IMR-90 (cell line): Measurements from ENCODE around the gene DOCK7. TPM values are rescaled to one million over a fixed set of nuclear protein-coding genes. Genes with fewer than 3 reads are reported as not detected.

Experiments
- ATAC-seq: fragments of 200-7000 bp; cut with Tn5 transposase; 2 replicates; pipeline ENCODE4 v1.9.1; 2020; ENCODE audit warnings: low read depth, mild to moderate bottlenecking, moderate library complexity
- BruUV-seq: library from RNA; stranded (reverse); fragments of 400-500 nt; replicated peaks from 2 replicates; lab custom pipeline; 2021; lab: Mats Ljungman, UMichigan
- CTCF ChIA-PET: fragments of 300-600 bp; formaldehyde crosslinking; extraction: SDS; loops from one replicate; lab custom pipeline; 2021; ENCODE audit warnings: antibody characterized with exemption; lab: Yijun Ruan, JAX
- POLR2A ChIA-PET: fragments of 300-600 bp; sonication (Branson Sonifier 250); formaldehyde crosslinking; loops from one replicate; lab custom pipeline; 2022; ENCODE audit warnings: antibody characterized with exemption; ENCODE audit not compliant: unreplicated experiment; lab: Charles Lee
- DNase-seq: peaks from one replicate; pipeline ENCODE4 v3.0.0; 2013
- H2AFZ ChIP-seq: replicated peaks from 2 replicates; pipeline ENCODE3; 2013; ENCODE audit warnings: low read length, mild to moderate bottlenecking; ENCODE audit not compliant: poor library complexity
- H2AK5ac ChIP-seq: 2 replicates; pipeline ENCODE4 v1.6.1; 2013; ENCODE audit warnings: low read depth, low read length, inconsistent platforms
- H2AK9ac ChIP-seq: replicated peaks from 2 replicates; pipeline ENCODE3; 2013; ENCODE audit warnings: mild to moderate bottlenecking, low read depth, low read length, moderate library complexity; ENCODE audit not compliant: poor library complexity
- H2BK120ac ChIP-seq: 2 replicates; pipeline ENCODE4 v1.6.1; 2013; ENCODE audit warnings: low read depth, low read length, inconsistent platforms
- H2BK15ac ChIP-seq: 3 replicates; pipeline ENCODE4 v1.6.1; 2013; ENCODE audit warnings: low read depth, low read length, inconsistent platforms
- H2BK20ac ChIP-seq: 2 replicates; pipeline ENCODE4 v1.6.1; 2013; ENCODE audit warnings: low read depth, mild to moderate bottlenecking, inconsistent platforms, low read length, moderate library complexity
- H2BK5ac ChIP-seq: 2 replicates; pipeline ENCODE4 v1.6.1; 2013; ENCODE audit warnings: mild to moderate bottlenecking, low read depth, low read length, inconsistent platforms; ENCODE audit not compliant: poor library complexity, severe bottlenecking
- H3K14ac ChIP-seq: replicated peaks from 2 replicates; pipeline ENCODE4 v1.6.1; 2013; ENCODE audit warnings: low read depth, low read length, inconsistent platforms
- H3K18ac ChIP-seq: 2 replicates; pipeline ENCODE4 v1.6.1; 2013; ENCODE audit warnings: low read depth, low read length, control low read depth
- H3K23ac ChIP-seq: 2 replicates; pipeline ENCODE4 v1.6.1; 2013; ENCODE audit warnings: low read depth, low read length, inconsistent platforms
- H3K27ac ChIP-seq: 2 replicates; pipeline ENCODE4 v1.5.1; 2013; ENCODE audit warnings: mild to moderate bottlenecking, control low read depth, low read length; ENCODE audit not compliant: insufficient read depth
- H3K27me3 ChIP-seq: 2 replicates; pipeline ENCODE4 v1.6.1; 2013; ENCODE audit warnings: low read length; ENCODE audit not compliant: control insufficient read depth, insufficient read depth
- H3K36me3 ChIP-seq: 2 replicates; pipeline ENCODE4 v1.6.1; 2013; ENCODE audit warnings: low read length, mixed read lengths; ENCODE audit not compliant: control insufficient read depth, insufficient read depth
- H3K4ac ChIP-seq: 2 replicates; pipeline ENCODE4 v1.6.1; 2013; ENCODE audit warnings: low read depth, low read length, inconsistent platforms
- H3K4me1 ChIP-seq: 2 replicates; pipeline ENCODE4 v1.6.1; 2013; ENCODE audit warnings: low read length, mixed read lengths; ENCODE audit not compliant: control insufficient read depth, insufficient read depth
- H3K4me2 ChIP-seq: 2 replicates; pipeline ENCODE4 v1.6.1; 2013; ENCODE audit warnings: low read depth, mild to moderate bottlenecking, control low read depth, low read length, moderate library complexity
- H3K4me3 ChIP-seq: 2 replicates; pipeline ENCODE4 v1.5.1; 2013; ENCODE audit warnings: low read depth, mild to moderate bottlenecking, control low read depth, low read length, moderate library complexity; ENCODE audit not compliant: insufficient read depth
- H3K56ac ChIP-seq: 2 replicates; pipeline ENCODE4 v1.6.1; 2013; ENCODE audit warnings: low read length, inconsistent platforms; ENCODE audit not compliant: insufficient read depth; ENCODE audit errors: extremely low read depth
- H3K79me1 ChIP-seq, 2 experiments: 2 replicates each; pipeline ENCODE4 v1.6.1; 2013; ENCODE audit warnings: low read length in 2 of 2, inconsistent platforms in 1 of 2, low read depth in 1 of 2
- H3K9ac ChIP-seq: 2 replicates; pipeline ENCODE4 v1.6.1; 2013; ENCODE audit warnings: low read depth, low read length, control low read depth
- H3K9me1 ChIP-seq: 2 replicates; pipeline ENCODE4 v1.6.1; 2013; ENCODE audit warnings: low read length, inconsistent platforms; ENCODE audit not compliant: insufficient read depth
- H3K9me3 ChIP-seq: 2 replicates; pipeline ENCODE4 v1.6.1; 2013; ENCODE audit warnings: low read length; ENCODE audit not compliant: control insufficient read depth, insufficient read depth
- H4K20me1 ChIP-seq: 2 replicates; pipeline ENCODE4 v1.6.1; 2013; ENCODE audit warnings: low read length, inconsistent platforms; ENCODE audit not compliant: insufficient read depth
- H4K5ac ChIP-seq: 2 replicates; pipeline ENCODE4 v1.6.1; 2013; ENCODE audit warnings: mild to moderate bottlenecking, low read depth, low read length, control low read depth
- H4K8ac ChIP-seq, 2 experiments: 2 replicates each; pipeline ENCODE4 v1.6.1; 2013; ENCODE audit warnings: low read depth in 2 of 2, low read length in 2 of 2, control low read depth in 1 of 2, inconsistent platforms in 1 of 2
- H4K91ac ChIP-seq: 2 replicates; pipeline ENCODE4 v1.6.1; 2013; ENCODE audit warnings: low read depth, low read length, inconsistent platforms; ENCODE audit not compliant: insufficient read depth
- MAFK ChIP-seq: IDR thresholded peaks from 2 replicates; pipeline ENCODE4 v1.6.1; 2012; ENCODE audit warnings: low read depth, low read length, improper control_type of control experiment
- MAZ ChIP-seq: IDR thresholded peaks from 2 replicates; pipeline ENCODE4 v1.6.1; 2012; ENCODE audit warnings: low read depth, mild to moderate bottlenecking, low read length, improper control_type of control experiment, moderate library complexity, borderline replicate concordance
- WGBS, 2 experiments: methylation state at CpG; one replicate each; pipeline versions ENCODE4 v1.1.5 to v1.1.7; 2013; ENCODE audit warnings: missing lambda C conversion rate in 2 of 2; ENCODE audit not compliant: insufficient read length in 1 of 2; ENCODE audit errors: extremely low coverage in 2 of 2; 5-methylcytosine and 5-hydroxymethylcytosine counted together
- dilution Hi-C: fragments of 300-500 bp; cut with HindIII; formaldehyde crosslinking; loops from one replicate; pipeline ENCODE4 v1.14.3; 2018; ENCODE audit warnings: low sequenced_read_pairs; ENCODE audit not compliant: unreplicated experiment
- in situ Hi-C: fragments of 300-500 bp; cut with MboI; formaldehyde crosslinking; loops from 3 replicates; pipeline ENCODE4 v1.14.3; 2019; ENCODE audit warnings: low sequenced_read_pairs, inconsistent platforms, mixed read lengths
- intact Hi-C: fragments of 100-400 bp; cut with micrococcal nuclease; formaldehyde crosslinking; loops from 2 replicates; pipeline ENCODE4 v1.10.0; 2022
- polyA plus RNA-seq, 3 experiments: library from polyadenylated mRNA; depleted of rRNA; stranded (reverse); fragments of >200 nt; gene quantifications; 2 replicates each; pipeline ENCODE4 v1.2.3, GENCODE V29; 2012; ENCODE audit warnings: low replicate concordance in 1 of 3
- total RNA-seq: library from RNA; depleted of rRNA; stranded (reverse); fragments of >200 nt; gene quantifications from 2 replicates; pipeline ENCODE4 v1.2.3, GENCODE V29; 2012

DOCK7 gene
- total and polyA plus RNA-seq, 2 of the 4 experiments (the other 2 are of a cell fraction) = 38.0 to 97.7 TPM

GRCh38 chr1:62530516-62531154 is 157.6 kb downstream of the DOCK7 start (continued):
- TF ChIP-seq MAFK = no peak

- Histone ChIP-seq H4K91ac (no peak overlapping the region), H3K9me1 (no peaks in the 10 kb centered on the region; the same call in none of the 2 replicates), H3K4me1 (no peaks in the 10 kb centered on the region), H3K27me3 (no peaks in the 10 kb centered on the region), H4K8ac (no peak overlapping the region), H2AK9ac (no peak overlapping the region), H3K36me3 (peaks cover 13% of the 10 kb centered on the region), H2BK5ac (no peak overlapping the region), H3K14ac (no peak overlapping the region), H2BK120ac (no peak overlapping the region), H3K4me2 (no peak overlapping the region), H2BK20ac (no peak overlapping the region), H3K4ac (no peak overlapping the region), H4K20me1 (no peaks in the 10 kb centered on the region), H4K5ac (no peak overlapping the region), H3K56ac (no peak overlapping the region), H3K23ac (no peak overlapping the region), H3K9me3 (no peaks in the 10 kb centered on the region), H2AFZ (no peak overlapping the region), H2BK15ac (no peak overlapping the region), H3K18ac (no peak overlapping the region), H2AK5ac (no peak overlapping the region), H3K27ac (no peak overlapping the region), H3K79me1 (no peaks in the 10 kb centered on the region), H3K9ac (no peak overlapping the region), H3K4me3 (no peak overlapping the region)
- dilution Hi-C loops = no loop called here
- intact Hi-C loops = no loop called here
- WGBS, 2 experiments = no CpG with 5 or more reads among the region's 4 CpGs
- DNase-seq (no peak), ATAC-seq (no peak)
- ChIA-PET POLR2A (no interaction called here), CTCF (interaction anchor here (0.6 kb wide), 1 partner anchor 49 kb away, joined by 3 read pairs; no protein-coding TSS in a partner anchor)
- in situ Hi-C loops = no loop called here
- BruUV-seq = no TSS peak
- TF ChIP-seq MAZ = no peak
Observed at GRCh38 chr1:62529227-62529626, 159.0 kb downstream of the DOCK7 start.
